NCI-H526 (cell line): ENCODE results near the gene SP100.
"Not testable (repeated sequence)": the region's sequence is repeated elsewhere in the genome, so short reads cannot be mapped to it uniquely, and the experiment has no call there.

Source experiments
- DNase-seq, 2 experiments: peaks; one replicate each; lab custom pipeline; 2025; lab: John Stamatoyannopoulos, UW

The SP100 gene

GRCh38 chr2:230459216-230459615, 43.2 kb downstream of the SP100 start:
- no peak for DNase-seq

- DNase-seq: no peak
Observed at GRCh38 chr2:230471074-230471473, 55.1 kb downstream of the SP100 start.

- no peak for DNase-seq
Observed at GRCh38 chr2:230472621-230473018, 56.6 kb downstream of the SP100 start.

GRCh38 chr2:230473378-230473777, 57.4 kb downstream of the SP100 start:
- DNase-seq: no peak

GRCh38 chr2:230475143-230475542, 59.1 kb downstream of the SP100 start:
- DNase-seq: no peak

- no peak for DNase-seq
Observed at GRCh38 chr2:230485801-230486341, 69.9 kb downstream of the SP100 start.

GRCh38 chr2:230491219-230491618, 75.2 kb downstream of the SP100 start:
- DNase-seq: not testable (repeated sequence)

- DNase-seq: no peak
Observed at GRCh38 chr2:230492107-230492506, 76.1 kb downstream of the SP100 start.

GRCh38 chr2:230494980-230495379, 79.0 kb downstream of the SP100 start:
- no peak for DNase-seq

GRCh38 chr2:230496891-230497290, 80.9 kb downstream of the SP100 start:
- no peak for DNase-seq

- no peak for DNase-seq
Observed at GRCh38 chr2:230498506-230499107, 82.6 kb downstream of the SP100 start.

GRCh38 chr2:230502593-230502992, 86.6 kb downstream of the SP100 start:
- no peak for DNase-seq

- no peak for DNase-seq
Observed at GRCh38 chr2:230503798-230504197, 87.8 kb downstream of the SP100 start.

GRCh38 chr2:230505162-230505561, 89.2 kb downstream of the SP100 start:
- DNase-seq: no peak

- no peak for DNase-seq
Observed at GRCh38 chr2:230512955-230513748, 97.2 kb downstream of the SP100 start.

- DNase-seq: no peak
Observed at GRCh38 chr2:230520061-230520874, 104.3 kb downstream of the SP100 start.

- no peak for DNase-seq
Observed at GRCh38 chr2:230520875-230521155, 104.8 kb downstream of the SP100 start.

- no peak for DNase-seq
Observed at GRCh38 chr2:230521386-230521785, 105.4 kb downstream of the SP100 start.

GRCh38 chr2:230525682-230526081, 109.7 kb downstream of the SP100 start:
- no peak for DNase-seq

- DNase-seq: no peak
Observed at GRCh38 chr2:230537531-230537976, 121.6 kb downstream of the SP100 start.

- no peak for DNase-seq
Observed at GRCh38 chr2:230540332-230540731, 124.3 kb downstream of the SP100 start.

GRCh38 chr2:230541934-230542380, 126.0 kb downstream of the SP100 start:
- no peak for DNase-seq

GRCh38 chr2:230542751-230543150, 126.8 kb downstream of the SP100 start:
- no peak for DNase-seq
